GM12878 (cell line): ENCODE results near the gene ERP44. TPM values are rescaled to one million over a fixed set of nuclear protein-coding genes. Genes with fewer than 3 reads are reported as not detected.

Experiments used
- ATAC-seq: fragments of 200-7000 bp; cut with Tn5 transposase; 3 replicates; pipeline ENCODE4 v1.9.1; 2020; ENCODE audit warnings: mild to moderate bottlenecking, moderate library complexity
- BruUV-seq: library from RNA; stranded (reverse); fragments of 400-500 nt; replicated peaks from 2 replicates; lab custom pipeline; 2021; lab: Mats Ljungman, UMichigan
- CTCF ChIA-PET: fragments of 300-600 bp; sonication (Branson Sonifier 250); formaldehyde crosslinking; extraction: SDS; loops from one replicate; lab custom pipeline; 2021; ENCODE audit warnings: inconsistent platforms; lab: Yijun Ruan, JAX
- POLR2A ChIA-PET: fragments of 350-600 bp; formaldehyde crosslinking; extraction: SDS; loops from one replicate; lab custom pipeline; 2021; ENCODE audit warnings: inconsistent platforms; lab: Charles Lee
- RAD21 ChIA-PET: fragments of 300-600 bp; sonication (Branson Sonifier 250); formaldehyde crosslinking; loops from one replicate; lab custom pipeline; 2023; ENCODE audit warnings: antibody characterized with exemption; ENCODE audit not compliant: unreplicated experiment; lab: Charles Lee
- SMC1A ChIA-PET: fragments of 300-600 bp; sonication (Branson Sonifier 250); formaldehyde crosslinking; loops from one replicate; lab custom pipeline; 2023; ENCODE audit not compliant: unreplicated experiment, uncharacterized antibody; lab: Charles Lee
- DNase-seq: peaks from one replicate; pipeline ENCODE4 v3.0.0-alpha.2; 2011; ENCODE audit warnings: low read depth, low spot score
- FAIRE-seq: peaks from 3 replicates; lab custom pipeline; 2011; peaks lifted over from hg19 to GRCh38; lab: Jason Lieb, UNC
- H2AFZ ChIP-seq: 2 replicates; pipeline ENCODE4 v1.6.0; 2011; ENCODE audit warnings: low read depth, low read length, control low read depth; ENCODE audit not compliant: control insufficient read depth
- H3K27ac ChIP-seq: 2 replicates; pipeline ENCODE4 v1.5.1; 2011; ENCODE audit warnings: control low read depth; ENCODE audit not compliant: control insufficient read depth, insufficient read depth
- H3K27me3 ChIP-seq, 2 experiments: replicated peaks in 1 of 2; 2 replicates each; pipeline versions ENCODE4 v1.6.0 to v1.6.1; 2011; ENCODE audit warnings: low read length in 1 of 2; ENCODE audit not compliant: control insufficient read depth in 2 of 2, insufficient read depth in 2 of 2
- H3K36me3 ChIP-seq, 2 experiments: 2 replicates each; pipeline ENCODE4 v1.5.1; 2011; ENCODE audit warnings: low read length in 1 of 2; ENCODE audit not compliant: control insufficient read depth in 2 of 2, insufficient read depth in 2 of 2
- H3K4me1 ChIP-seq: 2 replicates; pipeline ENCODE4 v1.6.1; 2011; ENCODE audit warnings: mild to moderate bottlenecking, low read length, moderate library complexity, mixed read lengths; ENCODE audit not compliant: control insufficient read depth, insufficient read depth
- H3K4me2 ChIP-seq: 2 replicates; pipeline ENCODE4 v1.6.0; 2011; ENCODE audit warnings: control low read depth; ENCODE audit not compliant: control insufficient read depth, insufficient read depth
- H3K4me3 ChIP-seq: fragments of 200-600 bp; sonication (generic); 2 replicates; pipeline ENCODE4 v1.5.1; 2016
- H3K79me2 ChIP-seq: 2 replicates; pipeline ENCODE4 v1.6.0; 2011; ENCODE audit warnings: low read length; ENCODE audit not compliant: control insufficient read depth, insufficient read depth
- H3K9ac ChIP-seq: 2 replicates; pipeline ENCODE4 v1.8.0; 2011; ENCODE audit warnings: low read length, control low read depth, mixed read lengths; ENCODE audit not compliant: control insufficient read depth, insufficient read depth
- H3K9me3 ChIP-seq: replicated peaks from 3 replicates; pipeline ENCODE4 v1.5.1; 2011; ENCODE audit warnings: mild to moderate bottlenecking, low read length; ENCODE audit not compliant: control insufficient read depth, insufficient read depth
- H4K20me1 ChIP-seq: 2 replicates; pipeline ENCODE4 v1.6.0; 2011; ENCODE audit not compliant: control insufficient read depth, insufficient read depth
- CBX5 ChIP-seq: sonication (generic); IDR thresholded peaks from 2 replicates; pipeline ENCODE4 v1.6.1; 2016; ENCODE audit warnings: low read depth, moderate library complexity, mild to moderate bottlenecking, inconsistent platforms
- CEBPB ChIP-seq, 2 experiments: fragments of 150-350 bp in 1 of 2; IDR thresholded peaks; 2 replicates each; pipeline ENCODE4 v1.6.1; 2012 to 2014; ENCODE audit warnings: low read depth in 2 of 2, low read length in 2 of 2, borderline replicate concordance in 1 of 2, inconsistent platforms in 1 of 2
- CREM ChIP-seq: IDR thresholded peaks from 2 replicates; pipeline ENCODE4 v1.6.1; 2014; ENCODE audit warnings: antibody characterized with exemption, low read depth
- EP300 ChIP-seq, 2 experiments: fragments of 150-350 bp in 1 of 2; IDR thresholded peaks; 2 replicates each; pipeline ENCODE4 v1.6.1; 2011 to 2012; ENCODE audit warnings: low read depth in 2 of 2, low read length in 2 of 2, borderline replicate concordance in 1 of 2, improper control_type of control experiment in 1 of 2, inconsistent platforms in 1 of 2; ENCODE audit not compliant: control insufficient read depth in 1 of 2
- IKZF1 ChIP-seq: fragments of 450-650 bp; conservative IDR thresholded peaks from 2 replicates; pipeline ENCODE4 v1.6.1; 2017; ENCODE audit warnings: antibody characterized with exemption, mild to moderate bottlenecking
- JUNB ChIP-seq: IDR thresholded peaks from 2 replicates; pipeline ENCODE4 v1.6.1; 2016; ENCODE audit warnings: antibody characterized with exemption, mild to moderate bottlenecking
- MEF2B ChIP-seq: fragments of 450-650 bp; IDR thresholded peaks from 2 replicates; pipeline ENCODE4 v1.6.1; 2018; ENCODE audit warnings: mild to moderate bottlenecking, moderate library complexity; ENCODE audit not compliant: partially characterized antibody, poor library complexity, severe bottlenecking
- MTA2 ChIP-seq: fragments of 450-650 bp; IDR thresholded peaks from 2 replicates; pipeline ENCODE4 v1.6.1; 2016; ENCODE audit warnings: low read depth, mild to moderate bottlenecking, moderate library complexity
- NFIC ChIP-seq: IDR thresholded peaks from 2 replicates; pipeline ENCODE4 v1.6.1; 2012; ENCODE audit warnings: low read depth, mild to moderate bottlenecking, inconsistent platforms, low read length, moderate library complexity
- NFYB ChIP-seq: IDR thresholded peaks from 2 replicates; pipeline ENCODE4 v1.6.1; 2011; ENCODE audit warnings: low read depth, mild to moderate bottlenecking, low read length, improper control_type of control experiment, moderate library complexity; ENCODE audit not compliant: insufficient read depth
- NR2C2 ChIP-seq: IDR thresholded peaks from 2 replicates; pipeline ENCODE4 v1.6.1; 2011; ENCODE audit warnings: borderline replicate concordance, low read depth; ENCODE audit not compliant: control insufficient read depth, insufficient read length
- RCOR1 ChIP-seq: conservative IDR thresholded peaks from 2 replicates; pipeline ENCODE4 v1.6.1; 2012; ENCODE audit warnings: low read depth, low read length, improper control_type of control experiment
- RELA ChIP-seq: fragments of 450-650 bp; IDR thresholded peaks from 2 replicates; pipeline ENCODE4 v1.8.0; 2014; ENCODE audit warnings: borderline replicate concordance; ENCODE audit not compliant: partially characterized antibody
- RUNX3 ChIP-seq: IDR thresholded peaks from 2 replicates; pipeline ENCODE4 v1.6.1; 2012; ENCODE audit warnings: low read length, inconsistent platforms
- SPI1 ChIP-seq: IDR thresholded peaks from 2 replicates; pipeline ENCODE4 v1.6.1; 2011; ENCODE audit warnings: low read depth, mild to moderate bottlenecking, low read length, moderate library complexity, borderline replicate concordance; ENCODE audit not compliant: insufficient read depth
- WRNIP1 ChIP-seq: IDR thresholded peaks from 2 replicates; pipeline ENCODE4 v1.6.1; 2011; ENCODE audit warnings: low read depth, low read length, improper control_type of control experiment, borderline replicate concordance
- ZNF217 ChIP-seq: fragments of 450-650 bp; IDR thresholded peaks from 2 replicates; pipeline ENCODE4 v1.6.1; 2017; ENCODE audit warnings: antibody characterized with exemption, mild to moderate bottlenecking
- in situ Hi-C: fragments of 300-500 bp; cut with MboI; formaldehyde crosslinking; loops from 9 replicates; pipeline ENCODE4 v1.14.3; 2018; ENCODE audit warnings: mixed read lengths
- intact Hi-C: fragments of 100-400 bp; cut with micrococcal nuclease; formaldehyde crosslinking; loops from one replicate; pipeline ENCODE4 v1.14.2; 2022; ENCODE audit not compliant: unreplicated experiment
- polyA plus RNA-seq, 11 experiments: library from polyadenylated mRNA; depleted of rRNA in 4 of 11; unstranded in 6 of 11; stranded (reverse) in 5 of 11; fragments of >200 nt; fragmentation: Nextera tagmentation in 4 of 11; fragmentation: Illumina TruSeq in 1 of 11; extraction: Ambion mirVana in 4 of 11; extraction: Trizol in 1 of 11; gene quantifications; 1 replicate in 1 of 11; 2 replicates in 10 of 11; pipeline versions ENCODE4 v1.2.1 to v1.2.3, GENCODE V29; 2011 to 2016; ENCODE audit warnings: inconsistent platforms in 2 of 11, missing spikeins in 2 of 11, low read depth in 1 of 11
- total RNA-seq, 4 experiments: library from RNA; depleted of rRNA in 3 of 4; stranded (reverse); fragments of >200 nt in 3 of 4; fragmentation: Illumina TruSeq in 1 of 4; extraction: Trizol in 1 of 4; gene quantifications; 2 replicates each; pipeline versions ENCODE4 v1.2.1 to v1.2.3, GENCODE V29; 2013 to 2021
- TF ChIP-seq, protein P1 (sequence below): fragments of 450-650 bp; conservative IDR thresholded peaks from 2 replicates; pipeline ENCODE4 v1.6.1; 2017; ENCODE audit warnings: mild to moderate bottlenecking, moderate library complexity

The ERP44 gene
- total and polyA plus RNA-seq, 10 of the 15 experiments (the other 5 are each of a cell fraction or from before 2014, with no cell fraction given) = 11.5 to 52.4 (median 20.2) TPM

GRCh38 chr9:99953861-99954507 lies 144.8 kb downstream of the ERP44 start (continued):
- TF ChIP-seq WRNIP1 = no peak
- TF ChIP-seq IKZF1 = no peak
- peak; percentile 52; the same call in 1 of the 2 replicates for TF ChIP-seq RUNX3
- TF ChIP-seq CREM = 0 out of 2 replicates have a peak, but pooled peaks have one; percentile 26
- TF ChIP-seq JUNB = peak; percentile 97
- no peak for TF ChIP-seq CEBPB (IDR thresholded peaks at IDR 0.05; ENCODE audit: borderline replicate concordance in 1 of 2, low read depth in 2 of 2, low read length in 2 of 2)
- TF ChIP-seq MEF2B = peak; percentile 75
- peak; percentile 85 for TF ChIP-seq NFIC
- TF ChIP-seq MTA2 = peak; percentile 84

- Histone ChIP-seq H3K27ac (no peak overlapping the region), H4K20me1 (no peaks in the 10 kb centered on the region), H3K4me1 (peaks cover 7% of the 10 kb centered on the region; the same call in 1 of the 2 replicates), H3K36me3 (peaks cover 0 to 4% of the 10 kb centered on the region in 2 experiments; a peak in 1 of 4 replicates), H3K4me3 (no peak overlapping the region)
- BruUV-seq = no TSS peak
- POLR2A ChIA-PET = interaction anchor here (0.6 kb wide), 1 partner anchor 764 kb away, joined by 5 read pairs; no protein-coding TSS in a partner anchor
- DNase-seq = no peak
- TF ChIP-seq RCOR1 = no peak
- TF ChIP-seq CBX5 = no peak
- TF ChIP-seq, protein P1, sequence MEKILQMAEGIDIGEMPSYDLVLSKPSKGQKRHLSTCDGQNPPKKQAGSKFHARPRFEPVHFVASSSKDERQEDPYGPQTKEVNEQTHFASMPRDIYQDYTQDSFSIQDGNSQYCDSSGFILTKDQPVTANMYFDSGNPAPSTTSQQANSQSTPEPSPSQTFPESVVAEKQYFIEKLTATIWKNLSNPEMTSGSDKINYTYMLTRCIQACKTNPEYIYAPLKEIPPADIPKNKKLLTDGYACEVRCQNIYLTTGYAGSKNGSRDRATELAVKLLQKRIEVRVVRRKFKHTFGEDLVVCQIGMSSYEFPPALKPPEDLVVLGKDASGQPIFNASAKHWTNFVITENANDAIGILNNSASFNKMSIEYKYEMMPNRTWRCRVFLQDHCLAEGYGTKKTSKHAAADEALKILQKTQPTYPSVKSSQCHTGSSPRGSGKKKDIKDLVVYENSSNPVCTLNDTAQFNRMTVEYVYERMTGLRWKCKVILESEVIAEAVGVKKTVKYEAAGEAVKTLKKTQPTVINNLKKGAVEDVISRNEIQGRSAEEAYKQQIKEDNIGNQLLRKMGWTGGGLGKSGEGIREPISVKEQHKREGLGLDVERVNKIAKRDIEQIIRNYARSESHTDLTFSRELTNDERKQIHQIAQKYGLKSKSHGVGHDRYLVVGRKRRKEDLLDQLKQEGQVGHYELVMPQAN = no peak
- TF ChIP-seq RELA = no peak
- TF ChIP-seq EP300 (IDR thresholded peaks at IDR 0.05; ENCODE audit: borderline replicate concordance in 1 of 2, control insufficient read depth in 1 of 2, low read depth in 2 of 2, low read length in 2 of 2) = no peak
- no peak for TF ChIP-seq ZNF217
- TF ChIP-seq NR2C2 = no peak
- no peak for TF ChIP-seq NFYB
- no peak for TF ChIP-seq SPI1
- TF ChIP-seq, all 136 proteins: peak for 0
- FAIRE-seq (no peak), ATAC-seq (no peak)
- Histone ChIP-seq H3K27me3 (no peaks in the 10 kb centered on the region), H3K9ac (no peak overlapping the region), H3K9me3 (peaks cover 4% of the 10 kb centered on the region; the same call in 2 of the 3 replicates), H3K4me2 (no peak overlapping the region), H3K79me2 (no peaks in the 10 kb centered on the region), H2AFZ (no peak overlapping the region)
- CTCF ChIA-PET = interaction anchor here (0.9 kb wide), 1 partner anchor 30 kb away, joined by 3 read pairs; no protein-coding TSS in a partner anchor
- SMC1A ChIA-PET = interaction anchor here (1.1 to 2.8 kb wide), 4 partner anchors 14 to 38 kb away, joined by 5 to 10 read pairs (median 7); no protein-coding TSS in a partner anchor
- intact Hi-C loops (no loop called here), in situ Hi-C loops (no loop called here)
- RAD21 ChIA-PET = interaction anchor here (0.9 kb wide), 1 partner anchor 15 kb away, joined by 3 read pairs; no protein-coding TSS in a partner anchor
Measured at GRCh38 chr9:99948896-99949295, 149.9 kb downstream of the ERP44 start.
